PC-3 (cell line): ENCODE results near the gene NHLH1.

Experiments
- CTCF ChIP-seq: fragments of 300-600 bp; sonication (generic); conservative IDR thresholded peaks from 2 replicates; pipeline ENCODE4 v1.5.1; 2017; ENCODE audit warnings: antibody characterized with exemption, low read depth, mild to moderate bottlenecking, low read length
- EZH2phosphoT487 ChIP-seq: fragments of 300-600 bp; sonication (generic); IDR thresholded peaks from 2 replicates; pipeline ENCODE4 v1.6.1; 2018; ENCODE audit warnings: mild to moderate bottlenecking, antibody characterized with exemption, low read length, borderline replicate concordance

GRCh38 chr1:160406131-160406968, 39.5 kb downstream of the NHLH1 start:
- no peak for TF ChIP-seq CTCF
- TF ChIP-seq EZH2phosphoT487, result no peak
